EH (cell line): Measurements from ENCODE around the gene PTK6.

ENCODE experiments used
- DNase-seq: peaks from one replicate; pipeline ENCODE4 v3.0.0-alpha.2; 2015; ENCODE audit warnings: low read depth

PTK6 gene

GRCh38 chr20:63557481-63557891 lies 20.3 kb upstream of the PTK6 start:
- DNase-seq: no peak

- DNase-seq: no peak
Observed at GRCh38 chr20:63556873-63557478, 19.8 kb upstream of the PTK6 start.

GRCh38 chr20:63555661-63556381 lies 18.6 kb upstream of the PTK6 start:
- no peak for DNase-seq

- no peak for DNase-seq
Observed at GRCh38 chr20:63554361-63555278, 17.4 kb upstream of the PTK6 start.

GRCh38 chr20:63553933-63554290 lies 16.7 kb upstream of the PTK6 start, which contains the start of gene FNDC11:
Gene FNDC11 (plus strand): TSS chr20:63554159. CDS start chr20:63555664, 1,505 bp downstream.
- peak; percentile 49 for DNase-seq

- peak; percentile 87 for DNase-seq
Observed at GRCh38 chr20:63553251-63553932, 16.2 kb upstream of the PTK6 start.

- peak; percentile 30 for DNase-seq
Observed at GRCh38 chr20:63552481-63553249, 15.5 kb upstream of the PTK6 start.

GRCh38 chr20:63551068-63551467 lies 13.9 kb upstream of the PTK6 start:
- DNase-seq: peak; percentile 16

GRCh38 chr20:63549679-63550282 lies 12.6 kb upstream of the PTK6 start:
- no peak for DNase-seq

GRCh38 chr20:63549019-63549418 lies 11.8 kb upstream of the PTK6 start:
- no peak for DNase-seq

- no peak for DNase-seq
Observed at GRCh38 chr20:63548542-63548941, 11.4 kb upstream of the PTK6 start.

GRCh38 chr20:63547725-63548480 lies 10.7 kb upstream of the PTK6 start, which contains the start of gene SRMS:
Gene SRMS (minus strand): TSS chr20:63547749. CDS start chr20:63547463, 286 bp downstream.
- DNase-seq: no peak

- no peak for DNase-seq
Observed at GRCh38 chr20:63546956-63547724, 10.0 kb upstream of the PTK6 start.

GRCh38 chr20:63546256-63546955 lies 9.2 kb upstream of the PTK6 start:
- no peak for DNase-seq

GRCh38 chr20:63545814-63546213 lies 8.6 kb upstream of the PTK6 start:
- DNase-seq: no peak

GRCh38 chr20:63544958-63545516 lies 7.9 kb upstream of the PTK6 start:
- DNase-seq: no peak

- no peak for DNase-seq
Observed at GRCh38 chr20:63544241-63544957, 7.2 kb upstream of the PTK6 start.

- DNase-seq: no peak
Observed at GRCh38 chr20:63543733-63544132, 6.6 kb upstream of the PTK6 start.
